HL-60 (cell line): ENCODE measurements around the gene HOXD4.

Source experiments
- DNase-seq, 2 experiments: peaks; one replicate each; pipeline ENCODE4 v3.0.0-alpha.2; 2010 to 2020; ENCODE audit warnings: low read depth in 1 of 2, low spot score in 1 of 2
- H3K27ac ChIP-seq: fragments of 250-450 bp; sonication (Bioruptor Pico); replicated peaks from 2 replicates; pipeline ENCODE4 v1.5.1; 2020; ENCODE audit warnings: mild to moderate bottlenecking, moderate library complexity
- H3K27me3 ChIP-seq: fragments of 250-450 bp; sonication (Bioruptor Pico); 2 replicates; pipeline ENCODE4 v1.5.1; 2021; ENCODE audit warnings: mild to moderate bottlenecking, moderate library complexity; ENCODE audit not compliant: insufficient read depth, poor library complexity, severe bottlenecking
- H3K4me3 ChIP-seq: replicated peaks from 2 replicates; pipeline ENCODE4 v1.5.1; 2011; ENCODE audit warnings: mild to moderate bottlenecking, control low read depth, low read length; ENCODE audit not compliant: insufficient read depth
- CTCF ChIP-seq: IDR thresholded peaks from one replicate; pipeline ENCODE4 v1.5.1; 2011; ENCODE audit warnings: low read length, control low read depth, inconsistent platforms; ENCODE audit not compliant: insufficient read depth
- GABPA ChIP-seq: IDR thresholded peaks from 2 replicates; pipeline ENCODE4 v1.6.1; 2012; ENCODE audit warnings: low read depth
- POLR2AphosphoS5 ChIP-seq: IDR thresholded peaks from 2 replicates; pipeline ENCODE4 v1.6.1; 2012; ENCODE audit warnings: low read depth
- SPI1 ChIP-seq: IDR thresholded peaks from 2 replicates; pipeline ENCODE4 v1.6.1; 2012; ENCODE audit warnings: low read depth, mild to moderate bottlenecking, borderline replicate concordance
- TF ChIP-seq, protein P1 (sequence below): IDR thresholded peaks from 2 replicates; pipeline ENCODE4 v1.6.1; 2012; ENCODE audit warnings: low read depth; ENCODE audit not compliant: insufficient replicate concordance

HOXD4 gene

DNA sequence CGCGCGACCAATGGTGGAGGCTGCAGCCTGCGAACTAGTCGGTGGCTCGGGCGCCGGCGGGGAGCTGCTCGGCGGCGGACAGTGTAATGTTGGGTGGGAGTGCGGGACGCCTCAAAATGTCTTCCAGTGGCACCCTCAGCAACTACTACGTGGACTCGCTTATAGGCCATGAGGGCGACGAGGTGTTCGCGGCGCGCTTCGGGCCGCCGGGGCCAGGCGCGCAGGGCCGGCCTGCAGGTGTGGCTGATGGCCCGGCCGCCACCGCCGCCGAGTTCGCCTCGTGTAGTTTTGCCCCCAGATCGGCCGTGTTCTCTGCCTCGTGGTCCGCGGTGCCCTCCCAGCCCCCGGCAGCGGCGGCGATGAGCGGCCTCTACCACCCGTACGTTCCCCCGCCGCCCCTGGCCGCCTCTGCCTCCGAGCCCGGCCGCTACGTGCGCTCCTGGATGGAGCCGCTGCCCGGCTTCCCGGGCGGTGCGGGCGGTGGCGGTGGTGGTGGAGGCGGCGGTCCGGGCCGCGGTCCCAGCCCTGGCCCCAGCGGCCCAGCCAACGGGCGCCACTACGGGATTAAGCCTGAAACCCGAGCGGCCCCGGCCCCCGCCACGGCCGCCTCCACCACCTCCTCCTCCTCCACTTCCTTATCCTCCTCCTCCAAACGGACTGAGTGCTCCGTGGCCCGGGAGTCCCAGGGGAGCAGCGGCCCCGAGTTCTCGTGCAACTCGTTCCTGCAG, 28.5 kb upstream of the HOXD4 start, which contains the start of gene HOXD9:
Gene HOXD9 (plus strand): TSS at position 37 of the 728 bp plus-strand sequence. CDS start 50 bp downstream, at position 87.
- no peak for DNase-seq
- H3K27me3 ChIP-seq: peaks cover 92% of the 10 kb centered on the region

DNA sequence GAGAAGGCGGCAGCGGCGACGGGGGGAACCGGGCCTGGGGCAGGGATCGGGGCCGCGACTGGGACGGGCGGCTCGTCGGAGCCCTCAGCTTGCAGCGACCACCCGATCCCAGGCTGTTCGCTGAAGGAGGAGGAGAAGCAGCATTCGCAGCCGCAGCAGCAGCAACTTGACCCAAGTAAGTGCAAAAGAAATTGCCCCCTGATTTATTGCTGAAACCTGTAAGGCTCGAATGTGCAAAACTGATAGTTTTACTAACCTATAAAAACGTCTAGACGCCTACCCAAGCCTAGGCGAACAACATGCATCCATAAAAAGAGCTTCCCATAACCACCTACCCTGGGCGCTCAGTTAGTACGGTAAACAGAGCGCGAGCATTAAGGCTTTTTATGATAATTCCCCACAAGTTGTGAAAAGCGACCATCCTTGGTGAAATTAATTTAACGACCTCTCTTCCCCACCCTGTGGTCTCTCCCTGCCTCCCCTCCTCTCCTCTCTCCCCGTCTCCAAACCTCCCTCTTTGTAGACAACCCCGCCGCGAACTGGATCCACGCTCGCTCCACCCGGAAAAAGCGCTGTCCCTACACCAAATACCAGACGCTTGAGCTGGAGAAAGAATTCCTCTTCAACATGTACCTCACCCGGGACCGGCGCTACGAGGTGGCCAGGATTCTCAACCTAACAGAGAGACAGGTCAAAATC, 27.8 kb upstream of the HOXD4 start:
- DNase-seq: no peak
- Histone ChIP-seq H3K27ac (no peak overlapping the region), H3K4me3 (no peak overlapping the region), H3K27me3 (peaks cover 93% of the 10 kb centered on the region)
- TF ChIP-seq, protein P1, sequence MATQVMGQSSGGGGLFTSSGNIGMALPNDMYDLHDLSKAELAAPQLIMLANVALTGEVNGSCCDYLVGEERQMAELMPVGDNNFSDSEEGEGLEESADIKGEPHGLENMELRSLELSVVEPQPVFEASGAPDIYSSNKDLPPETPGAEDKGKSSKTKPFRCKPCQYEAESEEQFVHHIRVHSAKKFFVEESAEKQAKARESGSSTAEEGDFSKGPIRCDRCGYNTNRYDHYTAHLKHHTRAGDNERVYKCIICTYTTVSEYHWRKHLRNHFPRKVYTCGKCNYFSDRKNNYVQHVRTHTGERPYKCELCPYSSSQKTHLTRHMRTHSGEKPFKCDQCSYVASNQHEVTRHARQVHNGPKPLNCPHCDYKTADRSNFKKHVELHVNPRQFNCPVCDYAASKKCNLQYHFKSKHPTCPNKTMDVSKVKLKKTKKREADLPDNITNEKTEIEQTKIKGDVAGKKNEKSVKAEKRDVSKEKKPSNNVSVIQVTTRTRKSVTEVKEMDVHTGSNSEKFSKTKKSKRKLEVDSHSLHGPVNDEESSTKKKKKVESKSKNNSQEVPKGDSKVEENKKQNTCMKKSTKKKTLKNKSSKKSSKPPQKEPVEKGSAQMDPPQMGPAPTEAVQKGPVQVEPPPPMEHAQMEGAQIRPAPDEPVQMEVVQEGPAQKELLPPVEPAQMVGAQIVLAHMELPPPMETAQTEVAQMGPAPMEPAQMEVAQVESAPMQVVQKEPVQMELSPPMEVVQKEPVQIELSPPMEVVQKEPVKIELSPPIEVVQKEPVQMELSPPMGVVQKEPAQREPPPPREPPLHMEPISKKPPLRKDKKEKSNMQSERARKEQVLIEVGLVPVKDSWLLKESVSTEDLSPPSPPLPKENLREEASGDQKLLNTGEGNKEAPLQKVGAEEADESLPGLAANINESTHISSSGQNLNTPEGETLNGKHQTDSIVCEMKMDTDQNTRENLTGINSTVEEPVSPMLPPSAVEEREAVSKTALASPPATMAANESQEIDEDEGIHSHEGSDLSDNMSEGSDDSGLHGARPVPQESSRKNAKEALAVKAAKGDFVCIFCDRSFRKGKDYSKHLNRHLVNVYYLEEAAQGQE: no peak
- TF ChIP-seq GABPA (no peak), CTCF (no peak), SPI1 (no peak), POLR2AphosphoS5 (no peak)

More for the DNA sequence above, 28.5 kb upstream of the HOXD4 start, which contains the start of gene HOXD9:
- Histone ChIP-seq H3K4me3 (no peak within 1 kb of the TSS), H3K27ac (no peak within 1 kb of the TSS)
- no peak for TF ChIP-seq CTCF

GRCh38 chr2:176124110-176124946, 27.0 kb upstream of the HOXD4 start:
- Histone ChIP-seq H3K27ac (no peak overlapping the region), H3K27me3 (peaks cover 93% of the 10 kb centered on the region), H3K4me3 (no peak overlapping the region)
- DNase-seq: no peak
- TF ChIP-seq POLR2AphosphoS5 (no peak), CTCF (no peak), SPI1 (no peak), GABPA (no peak)
- TF ChIP-seq, protein P1: no peak
